HG03354 (cell line): ENCODE data around the gene IGFBP5.

Experiments
- ATAC-seq: cut with Tn5 transposase; IDR thresholded peaks from one replicate; pipeline ENCODE4 v1.9.1; 2021; ENCODE audit warnings: mild to moderate bottlenecking; ENCODE audit not compliant: unreplicated experiment, poor library complexity, severe bottlenecking

Gene IGFBP5

DNA sequence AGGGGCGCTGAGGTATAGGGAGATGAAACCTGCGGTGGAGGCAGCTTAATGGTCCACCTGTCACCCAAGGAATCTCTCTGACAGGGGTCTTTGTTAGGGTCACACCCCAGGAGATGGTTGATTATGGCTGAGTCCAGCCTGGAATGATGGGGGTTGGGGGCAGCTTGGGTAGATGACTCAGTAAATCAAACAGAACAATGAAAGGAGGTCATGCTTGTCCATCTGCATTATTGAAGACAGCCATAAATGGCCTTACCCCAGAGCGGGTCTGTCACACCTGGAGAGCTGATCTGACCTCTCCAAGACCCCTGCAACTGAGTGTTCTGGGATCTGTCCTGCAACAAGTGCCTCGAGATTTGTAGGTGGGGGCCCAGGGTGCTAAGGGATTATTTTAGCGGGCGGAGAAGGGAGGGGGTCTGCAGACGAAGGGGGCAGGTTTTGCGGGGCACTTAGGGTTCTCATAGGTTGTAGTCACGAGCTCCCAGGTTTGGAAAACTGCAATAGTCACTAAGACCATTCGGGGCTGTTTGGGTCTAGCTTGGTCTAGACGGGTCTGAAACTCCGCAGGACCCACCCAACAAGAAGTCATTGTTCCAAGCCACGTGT is 62.9 kb downstream of the IGFBP5 start:
- no peak for ATAC-seq

GRCh38 chr2:216629784-216630183 is 65.6 kb downstream of the IGFBP5 start:
- ATAC-seq: no peak

GRCh38 chr2:216626875-216627245 is 68.5 kb downstream of the IGFBP5 start:
- ATAC-seq: no peak

- ATAC-seq: no peak
Measured at GRCh38 chr2:216626168-216626874, 69.0 kb downstream of the IGFBP5 start.

- ATAC-seq: no peak
Measured at GRCh38 chr2:216624251-216624650, 71.1 kb downstream of the IGFBP5 start.

DNA sequence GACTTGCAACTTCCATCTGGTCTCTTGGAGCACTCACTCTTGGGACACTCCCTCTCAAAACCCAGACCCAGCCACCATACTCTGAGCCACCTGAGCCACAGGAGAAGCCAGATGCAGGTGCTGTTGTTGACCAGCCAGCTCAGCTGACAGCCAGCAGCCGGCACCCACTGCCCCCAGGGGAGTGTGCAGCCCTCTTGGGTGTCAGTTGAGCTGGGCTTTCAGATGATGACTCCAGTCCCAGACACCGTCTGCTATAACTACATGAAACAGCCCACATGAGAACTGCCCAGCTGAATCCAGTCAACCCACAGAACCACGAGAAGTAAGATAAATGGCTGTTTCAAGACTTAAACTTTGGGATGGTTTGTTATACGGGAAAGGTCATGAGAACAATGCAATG is 72.8 kb downstream of the IGFBP5 start:
- ATAC-seq: no peak
